GM21723 (cell line): ENCODE results near the gene ZDHHC8.

ENCODE experiments used
- ATAC-seq: cut with Tn5 transposase; IDR thresholded peaks from one replicate; pipeline ENCODE4 v1.9.1; 2021; ENCODE audit warnings: mild to moderate bottlenecking, moderate library complexity; ENCODE audit not compliant: unreplicated experiment

Gene ZDHHC8

DNA sequence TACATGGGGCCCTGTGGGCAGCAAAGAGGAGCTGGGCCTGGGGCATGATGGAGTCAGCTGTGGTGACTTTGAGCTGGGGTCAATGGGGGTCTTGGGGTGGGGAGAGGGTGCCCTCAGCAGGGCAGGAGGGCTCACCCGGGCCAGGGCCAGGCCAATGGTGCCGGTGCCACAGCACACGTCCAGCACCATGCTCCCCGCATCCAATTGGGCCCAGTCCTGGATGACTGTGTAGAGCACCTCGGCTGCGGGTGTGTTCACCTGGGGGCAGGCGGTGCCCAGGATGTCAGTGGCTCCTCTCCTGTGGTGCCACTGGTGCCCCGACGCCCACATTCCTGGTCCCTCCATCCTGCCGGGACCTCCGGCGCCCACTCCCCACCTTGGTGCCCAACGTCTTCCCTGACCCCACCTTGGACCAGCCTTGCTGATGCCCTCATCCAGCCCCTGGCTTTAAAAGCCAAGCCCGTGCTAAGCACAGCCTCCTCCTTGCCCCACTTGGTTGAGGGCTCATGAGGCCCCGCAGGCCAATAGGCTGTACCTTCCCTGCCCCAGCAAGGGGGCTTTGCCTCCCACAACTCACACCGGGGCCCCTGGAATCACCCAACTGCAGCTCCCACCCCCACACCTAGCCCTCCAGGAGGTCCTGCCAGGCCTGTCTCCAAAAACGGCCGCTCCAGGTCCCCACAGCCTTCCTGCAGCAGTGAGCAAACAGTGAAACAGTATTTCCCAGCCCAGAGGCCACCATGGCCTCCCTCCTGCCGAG, 17.9 kb upstream of the ZDHHC8 start:
- ATAC-seq, result no peak

- ATAC-seq, result no peak
Observed at GRCh38 chr22:20114506-20115475, 16.8 kb upstream of the ZDHHC8 start.

GRCh38 chr22:20115691-20116375, 15.8 kb upstream of the ZDHHC8 start, which contains the start of gene RANBP1:
Gene RANBP1, plus strand, starts transcription at chr22:20116104. Its CDS starts 81 bp downstream, at chr22:20116185.
- ATAC-seq, result no peak

- no peak for ATAC-seq
Observed at GRCh38 chr22:20116376-20116950, 15.1 kb upstream of the ZDHHC8 start.

GRCh38 chr22:20116951-20117632, 14.5 kb upstream of the ZDHHC8 start, which contains the start of gene TRMT2A:
Gene TRMT2A, minus strand, starts transcription at chr22:20117226. Its CDS starts 320 bp downstream, at chr22:20116906.
- ATAC-seq, result peak; percentile 64

DNA sequence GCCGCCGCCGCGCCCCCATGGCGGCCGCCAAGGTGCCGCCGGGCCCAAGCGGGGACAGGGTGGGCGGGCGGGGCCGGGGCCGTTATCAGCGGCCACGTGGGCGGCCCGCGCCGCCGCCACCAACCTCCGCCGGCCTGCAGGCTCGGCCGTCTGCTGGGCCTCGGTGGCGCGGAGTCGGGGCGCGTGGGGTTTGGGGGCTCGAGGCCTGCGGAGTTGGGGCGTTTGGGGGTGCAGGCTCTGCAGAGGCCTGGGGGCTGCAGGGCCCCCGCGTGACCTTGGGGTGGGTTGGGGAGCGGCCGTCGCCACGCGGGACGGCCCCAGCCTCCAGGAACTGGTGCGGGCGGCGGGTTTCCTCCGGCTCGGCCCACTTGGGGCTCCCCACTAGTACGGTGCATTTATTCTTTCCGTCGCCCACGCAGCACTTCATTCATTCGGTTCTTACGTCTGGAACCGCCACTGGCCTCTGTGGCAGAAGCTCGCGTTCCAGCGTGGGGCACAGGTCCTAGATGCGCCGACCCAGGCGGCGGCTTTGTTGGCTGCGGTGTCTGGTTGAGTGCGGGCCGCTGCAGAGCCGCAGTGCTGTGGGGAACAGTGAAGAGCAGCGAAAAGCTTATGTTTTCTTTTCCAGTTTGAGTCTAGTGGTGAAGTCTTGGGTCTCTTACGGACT, 13.8 kb upstream of the ZDHHC8 start:
- peak; percentile 20 for ATAC-seq

- no peak for ATAC-seq
Observed at GRCh38 chr22:20118300-20119020, 13.1 kb upstream of the ZDHHC8 start.

- no peak for ATAC-seq
Observed at GRCh38 chr22:20121856-20122415, 9.7 kb upstream of the ZDHHC8 start.

- no peak for ATAC-seq
Observed at GRCh38 chr22:20123366-20124082, 8.1 kb upstream of the ZDHHC8 start.

GRCh38 chr22:20124083-20124787, 7.4 kb upstream of the ZDHHC8 start:
- ATAC-seq, result no peak

DNA sequence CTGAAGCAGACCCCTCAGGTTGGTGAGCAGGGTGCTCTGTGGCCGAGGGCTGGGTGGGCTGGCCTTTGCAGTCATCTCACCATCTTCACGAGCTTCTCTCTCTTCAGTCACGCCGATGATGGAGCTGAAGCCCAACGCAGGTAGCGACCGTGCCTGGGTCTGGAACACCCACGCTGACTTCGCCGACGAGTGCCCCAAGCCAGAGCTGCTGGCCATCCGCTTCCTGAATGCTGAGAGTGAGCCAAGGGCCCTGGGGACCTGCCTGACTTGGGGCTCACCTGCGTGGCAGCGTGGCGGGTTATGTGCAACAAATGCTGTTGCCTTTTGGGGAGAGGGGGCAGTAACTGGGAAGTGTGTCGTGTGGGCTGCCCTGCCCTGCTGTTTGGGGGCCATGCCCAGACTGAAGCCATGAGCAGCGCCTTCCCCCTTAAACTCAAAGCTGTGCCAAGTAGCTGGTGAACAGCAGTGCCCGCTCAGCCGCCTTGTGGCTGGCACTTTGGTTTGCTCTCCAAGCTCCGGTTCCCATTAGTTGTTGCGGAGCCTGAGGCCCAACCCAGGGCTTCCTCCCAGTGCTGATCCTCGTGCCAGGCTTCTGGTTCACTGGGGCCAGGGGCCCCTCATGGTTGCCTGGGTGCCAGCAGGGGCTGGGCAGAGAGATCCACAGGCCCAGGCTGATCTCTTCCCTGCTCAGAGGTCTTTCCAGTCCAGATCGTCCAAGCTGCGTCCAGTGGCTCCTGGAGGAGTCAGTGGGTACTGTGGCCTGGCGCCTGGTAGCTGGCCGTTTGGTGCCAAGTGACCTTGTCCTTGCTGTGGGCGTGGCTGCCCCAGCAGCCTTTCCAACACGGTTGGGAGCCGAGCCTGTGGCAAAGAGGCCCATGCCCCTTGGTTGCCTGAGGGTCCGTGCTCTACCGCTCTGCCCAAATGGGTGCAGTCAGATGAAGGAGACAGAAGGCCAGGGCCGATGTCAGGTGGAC, 6.1 kb upstream of the ZDHHC8 start:
- ATAC-seq, result no peak

DNA sequence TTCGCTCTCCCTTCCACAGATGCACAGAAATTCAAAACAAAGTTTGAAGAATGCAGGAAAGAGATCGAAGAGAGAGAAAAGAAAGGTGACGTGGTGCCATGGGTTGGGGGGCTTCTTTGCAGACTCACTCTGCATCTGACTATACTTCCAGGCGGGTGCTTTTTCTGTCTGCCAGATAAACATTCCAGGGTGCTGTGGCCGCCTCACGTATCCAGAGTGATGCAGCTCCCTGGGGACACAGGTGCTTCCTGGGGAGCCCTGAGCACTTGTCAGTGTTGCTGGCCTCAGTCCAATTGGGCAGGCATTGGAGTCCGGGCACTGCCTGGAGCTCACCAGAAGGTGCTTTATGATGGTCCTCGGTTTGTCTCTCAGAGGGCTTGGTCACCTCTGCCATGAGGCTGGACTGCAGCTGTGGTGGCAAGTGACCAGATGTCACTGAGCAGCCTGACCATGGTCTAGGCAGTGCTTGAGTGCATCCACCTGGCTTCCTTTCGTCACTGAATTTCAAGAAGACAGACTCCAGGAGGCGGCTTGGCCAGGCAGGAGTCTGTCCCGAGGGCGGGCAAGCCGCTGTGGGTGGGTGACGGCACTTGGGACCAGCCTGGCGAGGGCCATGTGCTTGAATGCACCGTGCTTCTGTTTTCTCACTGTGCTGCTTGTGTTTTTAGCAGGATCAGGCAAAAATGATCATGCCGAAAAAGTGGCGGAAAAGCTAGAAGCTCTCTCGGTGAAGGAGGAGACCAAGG, 5.1 kb upstream of the ZDHHC8 start:
- ATAC-seq, result no peak

- no peak for ATAC-seq
Observed at GRCh38 chr22:20127318-20127868, 4.2 kb upstream of the ZDHHC8 start.

DNA sequence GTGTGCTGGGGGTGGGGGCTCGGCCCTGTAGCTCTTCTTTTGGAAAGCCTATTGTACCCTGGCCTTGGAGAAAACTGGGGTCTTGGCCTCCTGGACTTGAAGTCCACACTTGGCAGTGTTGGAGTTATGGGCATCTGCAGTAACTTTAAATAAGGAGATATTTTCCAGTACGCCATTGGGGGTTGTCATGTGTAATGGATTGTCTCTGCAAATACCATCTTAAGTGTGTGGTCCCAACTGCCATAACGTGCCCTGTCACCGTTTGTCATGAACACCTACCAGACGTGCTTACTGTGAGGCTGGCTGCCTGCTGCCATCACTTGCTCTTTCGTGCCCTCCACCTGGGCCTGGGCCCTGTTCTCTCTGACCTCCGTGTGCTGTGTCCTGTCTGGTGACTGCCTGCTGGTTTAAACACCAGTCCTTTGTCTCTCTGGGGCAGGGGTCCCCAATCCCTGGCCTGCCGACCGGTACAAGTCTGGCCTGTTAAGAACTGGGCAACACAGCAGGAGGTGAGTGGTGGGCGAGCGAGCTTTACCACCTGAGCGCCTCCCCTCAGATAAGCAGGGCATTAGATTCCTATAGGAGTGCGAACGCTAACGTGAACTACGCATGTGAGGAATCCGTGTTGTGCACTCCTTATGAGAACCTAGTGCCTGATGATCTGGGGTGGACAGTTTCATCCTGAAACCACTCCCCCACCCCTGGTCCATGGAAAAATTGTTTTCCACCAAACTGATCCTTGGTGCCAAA, 3.6 kb upstream of the ZDHHC8 start:
- ATAC-seq, result no peak

- ATAC-seq, result no peak
Observed at GRCh38 chr22:20128619-20128901, 3.0 kb upstream of the ZDHHC8 start.
